GM12874 (cell line): ENCODE measurements around the gene RGS7.

Experiments used
- TF ChIP-seq, protein P1 (sequence below): IDR thresholded peaks from 2 replicates; pipeline ENCODE4 v1.5.1; 2011; ENCODE audit warnings: low read depth, mild to moderate bottlenecking, control low read depth, low read length, moderate library complexity; ENCODE audit not compliant: insufficient read depth

RGS7 gene

DNA sequence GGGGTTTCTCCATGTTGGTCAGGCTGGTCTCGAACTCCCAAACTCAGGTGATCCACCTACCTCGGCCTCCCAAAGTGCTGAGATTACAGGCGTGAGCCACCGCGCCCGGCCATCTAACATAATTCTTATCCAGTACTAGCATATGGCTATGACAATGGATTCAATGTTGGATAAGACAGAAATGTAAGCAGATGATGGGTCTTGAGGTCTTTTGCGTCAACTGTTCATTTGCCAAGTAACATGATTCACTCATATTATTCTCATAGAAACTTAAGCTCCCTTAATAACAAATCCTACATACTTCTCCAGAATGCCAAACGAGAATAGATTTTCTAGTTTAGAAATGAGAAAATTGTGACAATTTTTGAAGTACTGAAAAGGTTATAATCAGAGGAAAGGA is 170.3 kb downstream of the RGS7 start:
- TF ChIP-seq, protein P1, sequence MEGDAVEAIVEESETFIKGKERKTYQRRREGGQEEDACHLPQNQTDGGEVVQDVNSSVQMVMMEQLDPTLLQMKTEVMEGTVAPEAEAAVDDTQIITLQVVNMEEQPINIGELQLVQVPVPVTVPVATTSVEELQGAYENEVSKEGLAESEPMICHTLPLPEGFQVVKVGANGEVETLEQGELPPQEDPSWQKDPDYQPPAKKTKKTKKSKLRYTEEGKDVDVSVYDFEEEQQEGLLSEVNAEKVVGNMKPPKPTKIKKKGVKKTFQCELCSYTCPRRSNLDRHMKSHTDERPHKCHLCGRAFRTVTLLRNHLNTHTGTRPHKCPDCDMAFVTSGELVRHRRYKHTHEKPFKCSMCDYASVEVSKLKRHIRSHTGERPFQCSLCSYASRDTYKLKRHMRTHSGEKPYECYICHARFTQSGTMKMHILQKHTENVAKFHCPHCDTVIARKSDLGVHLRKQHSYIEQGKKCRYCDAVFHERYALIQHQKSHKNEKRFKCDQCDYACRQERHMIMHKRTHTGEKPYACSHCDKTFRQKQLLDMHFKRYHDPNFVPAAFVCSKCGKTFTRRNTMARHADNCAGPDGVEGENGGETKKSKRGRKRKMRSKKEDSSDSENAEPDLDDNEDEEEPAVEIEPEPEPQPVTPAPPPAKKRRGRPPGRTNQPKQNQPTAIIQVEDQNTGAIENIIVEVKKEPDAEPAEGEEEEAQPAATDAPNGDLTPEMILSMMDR: no peak

DNA sequence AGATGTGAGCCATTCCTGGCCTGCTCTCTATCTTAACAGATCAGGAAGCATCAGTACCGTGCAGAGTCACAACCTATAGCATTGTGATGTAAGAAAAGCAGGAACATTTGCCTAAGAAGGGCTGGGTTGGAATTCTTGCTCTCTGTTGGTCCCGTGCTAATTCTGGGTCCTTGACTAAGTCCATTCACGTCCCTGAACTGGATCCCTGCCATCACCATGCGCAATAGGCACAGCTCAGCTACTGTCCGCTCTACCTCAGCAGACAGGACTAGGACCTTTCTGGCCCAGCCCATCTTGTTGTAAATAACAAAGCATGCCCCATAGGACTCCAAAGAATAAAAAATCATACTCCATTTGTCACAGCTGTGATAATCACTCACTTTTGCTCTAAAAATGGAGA is 175.0 kb downstream of the RGS7 start:
- TF ChIP-seq, protein P1: no peak

DNA sequence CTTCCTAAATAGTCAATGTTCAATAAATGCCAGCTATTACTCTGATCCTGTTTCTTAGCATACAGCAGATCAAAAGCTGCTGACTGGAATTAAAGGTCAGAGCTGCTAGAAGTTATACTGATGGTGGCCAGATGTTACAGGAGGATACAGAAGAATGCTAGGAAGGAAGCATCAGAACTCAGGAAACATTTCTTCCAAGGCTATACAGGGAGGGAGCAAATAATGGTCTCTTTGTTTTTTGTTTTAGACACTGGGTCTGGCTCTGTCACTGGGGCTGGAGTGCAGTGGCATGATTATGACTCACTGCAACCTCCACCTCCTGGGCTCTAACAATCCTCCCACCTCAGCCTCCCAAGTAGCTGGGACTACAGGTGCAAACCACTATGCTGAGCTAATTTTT is 175.5 kb downstream of the RGS7 start:
- TF ChIP-seq, protein P1: no peak

DNA sequence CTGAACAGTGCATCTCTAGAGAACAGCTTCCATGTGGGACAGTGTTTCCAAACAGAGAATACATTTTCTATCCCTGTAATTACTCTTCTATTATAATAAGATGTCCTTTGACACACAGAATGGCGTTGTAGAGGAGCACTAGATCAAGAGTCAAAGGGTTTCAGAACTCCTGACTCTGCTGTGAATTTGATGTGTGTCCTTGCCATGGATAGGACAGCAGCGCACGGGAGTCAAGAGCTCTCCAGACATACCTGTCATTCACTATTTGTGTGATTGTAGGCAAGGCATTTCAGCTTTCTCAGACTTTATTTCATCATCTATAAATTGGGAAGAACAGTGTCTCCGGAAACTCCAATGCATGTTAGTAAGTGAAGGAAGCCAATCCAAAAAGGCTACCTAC is 176.4 kb downstream of the RGS7 start:
- TF ChIP-seq, protein P1: no peak

DNA sequence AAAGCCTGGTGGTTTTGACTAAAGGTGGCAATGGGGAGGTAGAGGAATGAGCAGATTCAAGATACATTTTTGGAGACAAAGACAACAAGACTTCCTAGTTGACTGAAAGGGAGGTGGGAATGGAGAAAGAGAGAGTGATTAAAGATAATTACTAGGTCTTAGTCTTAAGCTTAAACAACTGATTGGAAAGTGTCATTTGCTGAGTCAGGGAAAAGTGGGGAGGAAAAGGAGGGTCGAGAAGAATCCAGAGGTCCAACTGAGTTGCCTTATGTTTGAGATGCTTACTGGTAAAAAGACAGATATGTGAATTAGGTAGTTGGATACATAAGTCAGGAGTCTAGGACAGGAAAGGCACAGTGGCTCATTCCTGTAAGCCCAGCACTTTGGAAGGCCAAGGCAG is 179.3 kb downstream of the RGS7 start:
- TF ChIP-seq, protein P1: no peak

DNA sequence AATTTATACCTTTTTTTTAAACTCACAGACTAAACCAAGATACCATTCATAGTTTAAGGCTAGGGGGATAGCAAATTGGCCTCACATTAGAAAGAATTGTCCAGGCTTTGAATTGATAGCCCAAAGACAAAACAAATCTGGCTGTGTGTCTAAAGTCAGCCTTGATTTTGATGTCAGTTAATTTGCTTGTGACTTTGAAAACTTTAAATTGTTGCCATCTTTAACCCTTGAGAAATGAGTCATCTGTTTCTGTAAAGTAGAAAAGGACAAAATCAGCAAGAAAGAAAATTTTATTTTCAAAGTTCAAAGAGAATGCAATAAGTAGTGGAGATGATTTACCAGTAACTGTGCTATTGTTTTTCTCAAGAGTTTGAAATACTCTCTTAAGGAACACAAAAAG is 184.5 kb downstream of the RGS7 start:
- TF ChIP-seq, protein P1: no peak

DNA sequence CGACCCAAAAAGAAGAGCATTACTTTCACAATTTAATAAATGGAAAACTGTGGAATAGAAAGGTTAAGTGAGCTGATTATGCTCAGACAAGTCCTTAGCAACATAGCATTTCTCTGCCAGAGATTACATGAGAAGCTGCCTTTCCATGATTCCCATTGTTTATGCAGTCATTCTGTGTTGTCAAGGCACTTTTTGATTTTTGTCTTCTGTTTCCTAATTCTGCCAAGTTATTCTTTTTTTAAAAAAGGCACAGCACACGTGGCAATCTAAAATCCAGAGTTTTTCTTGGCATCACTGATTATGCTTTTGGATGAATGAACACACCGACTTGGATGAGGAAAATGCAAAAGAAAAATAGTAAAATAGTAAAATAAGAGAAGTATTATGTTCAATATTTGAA is 185.0 kb downstream of the RGS7 start:
- TF ChIP-seq, protein P1: no peak
